Body of pancreas (tissue), 4 donors: Measurements from ENCODE around the gene MRPS18A.
A peak's percentile ranks its signal among the peaks of the same experiment; 100 is the strongest.

ENCODE experiments used
- CTCF ChIP-seq, 7 experiments: fragments of 450-650 bp in 4 of 7; fragments of 200-600 bp in 3 of 7; sonication (generic) in 3 of 7; IDR thresholded peaks; one replicate each; pipeline ENCODE4 v1.5.1; 2016 to 2019; ENCODE audit warnings: antibody characterized with exemption in 7 of 7
- POLR2A ChIP-seq, 3 donors: fragments of 450-650 bp; IDR thresholded peaks; one replicate each; pipeline ENCODE4 v1.6.1; 2016; ENCODE audit warnings: antibody characterized with exemption in 3 of 3, mild to moderate bottlenecking in 2 of 3

- TF ChIP-seq CTCF (IDR thresholded peaks at IDR 0.05): no peak
- TF ChIP-seq POLR2A (IDR thresholded peaks at IDR 0.05): peak in 2 of 3 donors; percentile 58 to 70
Observed at GRCh38 chr6:43687437-43688347, at the start of gene MRPS18A.
